Endothelial cell of umbilical vein (primary cell): ENCODE measurements around the gene DUSP5.

Experiments used
- CTCF ChIP-seq, 2 donors: IDR thresholded peaks; 1 replicate in 1 of 2; 2 replicates in 1 of 2; pipeline ENCODE4 v1.5.1; 2011; ENCODE audit warnings: low read length in 2 of 2, mild to moderate bottlenecking in 2 of 2, moderate library complexity in 2 of 2, control low read depth in 1 of 2, inconsistent platforms in 1 of 2, low read depth in 1 of 2; ENCODE audit not compliant: insufficient read depth in 1 of 2; ENCODE audit errors: extremely low read depth in 1 of 2
- EZH2 ChIP-seq: IDR thresholded peaks from 2 replicates; pipeline ENCODE4 v1.6.1; 2012; ENCODE audit warnings: borderline replicate concordance, low read depth, mild to moderate bottlenecking, moderate library complexity, low read length, inconsistent platforms; ENCODE audit not compliant: severe bottlenecking
- MYC ChIP-seq: IDR thresholded peaks from one replicate; pipeline ENCODE4 v1.6.1; 2011; ENCODE audit warnings: mild to moderate bottlenecking, low read depth, low read length
- POLR2A ChIP-seq: IDR thresholded peaks from 2 replicates; pipeline ENCODE4 v1.6.1; 2012; ENCODE audit warnings: low read depth, mild to moderate bottlenecking, control low read depth, low read length
- POLR2AphosphoS5 ChIP-seq: IDR thresholded peaks from 2 replicates; pipeline ENCODE4 v1.6.1; 2012; ENCODE audit warnings: low read depth, mild to moderate bottlenecking, control low read depth, low read length, moderate library complexity; ENCODE audit not compliant: insufficient read depth

- TF ChIP-seq CTCF (IDR thresholded peaks at IDR 0.05; ENCODE audit: extremely low read depth in 1 of 2, insufficient read depth in 1 of 2, low read depth in 1 of 2, low read length in 2 of 2) (no peak), POLR2AphosphoS5 (no peak), MYC (no peak), EZH2 (no peak), POLR2A (no peak)
Observed at GRCh38 chr10:110524179-110524858, 26.6 kb downstream of the DUSP5 start.
